ENCODE results near the gene IL1RN. TPM values are rescaled to one million over a fixed set of nuclear protein-coding genes. Genes with fewer than 3 reads are reported as not detected.

IL1RN gene
- total and polyA plus RNA-seq, 10 of the 15 experiments (the other 5 are each of a cell fraction or from before 2014, with no cell fraction given) = 0.04 TPM; not detected in 7

- TF ChIP-seq CEBPZ (IDR thresholded peaks at IDR 0.05; ENCODE audit: low read depth, low read length) = no peak
- TF ChIP-seq BCL3 (IDR thresholded peaks at IDR 0.05; ENCODE audit: borderline replicate concordance, insufficient read depth, low read depth, low read length, poor library complexity, severe bottlenecking) = no peak
- no peak for TF ChIP-seq NR2F1 (conservative IDR thresholded peaks at IDR 0.05)
- TF ChIP-seq HDAC2 (IDR thresholded peaks at IDR 0.05) = no peak
- no peak for TF ChIP-seq STAT3 (IDR thresholded peaks at IDR 0.05; ENCODE audit: low read depth, low read length)
- no peak for TF ChIP-seq ZBED1 (IDR thresholded peaks at IDR 0.05; ENCODE audit: borderline replicate concordance)
- no peak for TF ChIP-seq MTA3 (IDR thresholded peaks at IDR 0.05; ENCODE audit: borderline replicate concordance, low read length)
Observed at GRCh38 chr2:113117541-113118262, 9.7 kb upstream of the IL1RN start (continued).

- DNase-seq (ENCODE audit: low read depth, low spot score) (no peak), ATAC-seq (no peak), FAIRE-seq (no peak)
- H4K20me1 ChIP-seq (ENCODE audit: control insufficient read depth, insufficient read depth) = no peaks in the 10 kb centered on the region
- no peaks in the 10 kb centered on the region for H3K27me3 ChIP-seq (replicated peaks in 1 of 2; ENCODE audit: control insufficient read depth in 2 of 2, insufficient read depth in 2 of 2, low read length in 1 of 2)
- ChIA-PET POLR2A (no interaction called here), RAD21 (ENCODE audit: unreplicated experiment) (interaction anchor here (1.8 kb wide), 1 partner anchor 38 kb away, joined by 4 read pairs; no protein-coding TSS in a partner anchor), SMC1A (ENCODE audit: uncharacterized antibody, unreplicated experiment) (no interaction called here), CTCF (interaction anchor here (1.2 to 1.3 kb wide), 2 partner anchors 17 to 20 kb away, joined by 4 to 5 read pairs; no protein-coding TSS in a partner anchor)
- no peak overlapping the region for H3K9ac ChIP-seq (ENCODE audit: control insufficient read depth, insufficient read depth, low read length)
- WGBS (ENCODE audit: insufficient coverage, insufficient replicate concordance, low lambda C conversion rate, missing lambda C conversion rate) = 100% methylated on average over 2 of the region's 2 CpGs
- H3K36me3 ChIP-seq (ENCODE audit: control insufficient read depth in 2 of 2, insufficient read depth in 2 of 2, low read length in 1 of 2) = no peaks in the 10 kb centered on the region
- no peaks in the 10 kb centered on the region for H3K79me2 ChIP-seq (ENCODE audit: control insufficient read depth, insufficient read depth, low read length)
- no peaks in the 10 kb centered on the region for H3K9me3 ChIP-seq (replicated peaks; ENCODE audit: control insufficient read depth, insufficient read depth, low read length)
- H2AFZ ChIP-seq (ENCODE audit: control insufficient read depth, low read depth, low read length) = no peak overlapping the region
- H3K4me3 ChIP-seq = no peak overlapping the region
- BruUV-seq (replicated peaks) = no TSS peak
- no peak overlapping the region for H3K27ac ChIP-seq (ENCODE audit: control insufficient read depth, insufficient read depth)
- in situ Hi-C loops (cut with MboI) (no loop called here), intact Hi-C loops (cut with micrococcal nuclease; ENCODE audit: unreplicated experiment) (no loop called here)
- H3K4me2 ChIP-seq (ENCODE audit: control insufficient read depth, insufficient read depth) = no peak overlapping the region
- peaks cover 13% of the 10 kb centered on the region for H3K4me1 ChIP-seq (ENCODE audit: control insufficient read depth, insufficient read depth, low read length)
- no peak for TF ChIP-seq SMARCA5 (IDR thresholded peaks at IDR 0.05)
- TF ChIP-seq ZZZ3 (IDR thresholded peaks at IDR 0.05; ENCODE audit: control insufficient read depth, insufficient read length, low read depth) = no peak
- no peak for TF ChIP-seq STAT3 (IDR thresholded peaks at IDR 0.05; ENCODE audit: low read depth, low read length)
- no peak for TF ChIP-seq MYB (IDR thresholded peaks at IDR 0.05; ENCODE audit: borderline replicate concordance, low read depth, low read length)
- TF ChIP-seq MYC (IDR thresholded peaks at IDR 0.05; ENCODE audit: insufficient read depth, insufficient read length, insufficient replicate concordance, low read length, severe bottlenecking) = no peak
- no peak for TF ChIP-seq CHD1 (IDR thresholded peaks at IDR 0.05; ENCODE audit: low read depth, low read length)
- TF ChIP-seq WRNIP1 (IDR thresholded peaks at IDR 0.05; ENCODE audit: borderline replicate concordance, low read depth, low read length) = no peak
- TF ChIP-seq ESRRA (IDR thresholded peaks at IDR 0.05; ENCODE audit: low read length) = no peak
- TF ChIP-seq BCL3 (IDR thresholded peaks at IDR 0.05; ENCODE audit: borderline replicate concordance, insufficient read depth, low read depth, low read length, poor library complexity, severe bottlenecking) = no peak
Observed at GRCh38 chr2:113118263-113118657, 9.1 kb upstream of the IL1RN start.

Data from GM12878 (cell line).